GM13976 (cell line): Measurements from ENCODE around the gene KMO.
A peak's percentile ranks its signal among the peaks of the same experiment; 100 is the strongest.

ENCODE experiments used
- DNase-seq: peaks from one replicate; pipeline ENCODE4 v3.0.0; 2012; ENCODE audit warnings: low spot score
- CTCF ChIP-seq: IDR thresholded peaks from 2 replicates; pipeline ENCODE4 v1.5.1; 2012; ENCODE audit warnings: borderline replicate concordance, mild to moderate bottlenecking; ENCODE audit not compliant: insufficient read depth; ENCODE audit errors: extremely low read depth, missing control alignments, control extremely low read depth
- in situ Hi-C: fragments of 300-500 bp; cut with MboI; formaldehyde crosslinking; loops from one replicate; pipeline ENCODE4 v1.12.0; 2022; ENCODE audit warnings: low sequenced_read_pairs, mixed read lengths, inconsistent platforms; ENCODE audit not compliant: unreplicated experiment

The KMO gene

GRCh38 chr1:241590719-241591118 lies 58.5 kb downstream of the KMO start:
- no peak for DNase-seq

GRCh38 chr1:241591317-241591716 lies 59.1 kb downstream of the KMO start:
- no peak for TF ChIP-seq CTCF
- DNase-seq: no peak
- in situ Hi-C loops: no loop called here

More at GRCh38 chr1:241590719-241591118, 58.5 kb downstream of the KMO start:
- in situ Hi-C loops: no loop called here
- no peak for TF ChIP-seq CTCF

- DNase-seq: no peak
- TF ChIP-seq CTCF: no peak
- in situ Hi-C loops: no loop called here
Observed at GRCh38 chr1:241591736-241592135, 59.6 kb downstream of the KMO start.

- no peak for TF ChIP-seq CTCF
- peak; percentile 7 for DNase-seq
- in situ Hi-C loops: no loop called here
Observed at GRCh38 chr1:241592273-241592958, 60.2 kb downstream of the KMO start.

GRCh38 chr1:241593186-241593585 lies 61.0 kb downstream of the KMO start:
- in situ Hi-C loops: no loop called here
- no peak for DNase-seq
- TF ChIP-seq CTCF: no peak

GRCh38 chr1:241596633-241597032 lies 64.5 kb downstream of the KMO start:
- no peak for DNase-seq
- TF ChIP-seq CTCF: no peak
- in situ Hi-C loops: no loop called here

GRCh38 chr1:241598249-241598648 lies 66.1 kb downstream of the KMO start:
- TF ChIP-seq CTCF: no peak
- in situ Hi-C loops: no loop called here
- no peak for DNase-seq
